Measurements from ENCODE around the gene KHDC4. TPM values are rescaled to one million over a fixed set of nuclear protein-coding genes. Genes with fewer than 3 reads are reported as not detected.

Gene KHDC4
- total RNA-seq, 1 donor from 2014 or later = 81.8 TPM

DNA sequence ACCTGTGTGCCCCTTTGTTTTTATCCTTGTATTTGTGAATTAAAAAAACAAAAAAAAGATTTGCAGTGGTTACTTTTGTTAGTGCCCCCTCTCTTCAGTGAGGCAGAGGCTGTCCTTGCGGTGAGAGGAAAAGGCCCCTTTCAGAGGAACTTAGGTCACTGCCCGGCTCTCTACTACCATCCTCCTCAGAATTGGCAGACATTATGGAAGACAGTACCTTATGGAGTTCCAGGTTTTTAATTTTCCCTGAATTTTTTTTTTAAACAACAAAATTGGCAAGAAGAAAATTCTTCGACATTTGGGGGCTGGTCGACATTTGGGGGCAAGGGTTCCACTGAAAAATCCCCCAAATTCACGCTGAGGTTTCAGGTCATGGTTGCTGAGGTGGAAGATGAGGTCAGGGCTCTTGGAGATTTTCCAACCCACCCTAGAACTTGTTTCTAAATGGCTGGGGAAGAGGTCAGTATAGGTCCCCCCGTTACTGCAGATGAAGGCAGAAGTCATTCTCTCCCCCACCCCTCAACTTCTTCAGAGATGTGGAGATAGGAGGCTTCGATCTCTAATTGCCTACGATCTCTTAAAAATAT is 12.5 kb upstream of the KHDC4 start:
- H3K4me1 Mint-ChIP-seq (ENCODE audit: low read depth) = peaks cover 40% of the 10 kb centered on the region
- H3K9me3 Mint-ChIP-seq = no peaks in the 10 kb centered on the region
- no peak for DNase-seq (ENCODE audit: low spot score)
- peaks cover 44% of the 10 kb centered on the region for H3K36me3 Mint-ChIP-seq (ENCODE audit: low read depth)
- H3K4me3 Mint-ChIP-seq = peak overlapping the region; percentile 59
- H3K27me3 Mint-ChIP-seq (ENCODE audit: insufficient read depth) = no peaks in the 10 kb centered on the region
- H3K27ac Mint-ChIP-seq = peak overlapping the region; percentile 86
- intact Hi-C loops (cut with micrococcal nuclease) = loop anchor here (1.0 kb wide), 4 partner anchors 8 to 35 kb away; partner anchors contain the start of genes KHDC4 and RIT1

GRCh38 chr1:155944444-155944799 is 10.2 kb upstream of the KHDC4 start:
- no peaks in the 10 kb centered on the region for H3K27me3 Mint-ChIP-seq (ENCODE audit: insufficient read depth)
- intact Hi-C loops (cut with micrococcal nuclease) = no loop called here
- H3K36me3 Mint-ChIP-seq (ENCODE audit: low read depth) = peaks cover 30% of the 10 kb centered on the region
- H3K9me3 Mint-ChIP-seq = no peaks in the 10 kb centered on the region
- no peak for DNase-seq (ENCODE audit: low spot score)
- peaks cover 60% of the 10 kb centered on the region for H3K4me1 Mint-ChIP-seq (ENCODE audit: low read depth)
- peak overlapping the region; percentile 67 for H3K27ac Mint-ChIP-seq
- H3K4me3 Mint-ChIP-seq = no peak overlapping the region

DNA sequence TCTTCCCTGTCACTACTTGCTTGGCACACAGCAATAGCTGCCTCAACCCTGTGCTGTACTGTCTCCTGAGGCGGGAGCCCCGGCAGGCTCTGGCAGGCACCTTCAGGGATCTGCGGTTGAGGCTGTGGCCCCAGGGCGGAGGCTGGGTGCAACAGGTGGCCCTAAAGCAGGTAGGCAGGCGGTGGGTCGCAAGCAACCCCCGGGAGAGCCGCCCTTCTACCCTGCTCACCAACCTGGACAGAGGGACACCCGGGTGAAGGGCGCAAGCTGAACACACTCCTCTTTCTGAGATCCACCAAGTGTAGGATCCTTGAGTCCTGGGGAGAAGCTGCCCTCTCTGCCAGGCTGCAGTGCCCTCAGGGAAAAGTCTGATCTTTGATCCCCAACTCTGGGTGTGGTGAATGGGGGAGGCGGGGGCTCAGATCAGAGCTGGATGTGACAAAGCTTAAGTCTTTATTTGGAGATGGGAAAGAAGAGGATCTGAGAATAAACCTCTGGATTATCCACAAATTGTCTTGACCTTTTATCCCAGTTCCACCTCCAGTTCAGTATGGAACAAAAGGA is 8.4 kb upstream of the KHDC4 start:
- no peaks in the 10 kb centered on the region for H3K9me3 Mint-ChIP-seq
- intact Hi-C loops (cut with micrococcal nuclease) = no loop called here
- H3K4me3 Mint-ChIP-seq = no peak overlapping the region
- DNase-seq (ENCODE audit: low spot score) = no peak
- no peaks in the 10 kb centered on the region for H3K27me3 Mint-ChIP-seq (ENCODE audit: insufficient read depth)
- peak overlapping the region; percentile 88 for H3K27ac Mint-ChIP-seq
- H3K36me3 Mint-ChIP-seq (ENCODE audit: low read depth) = peaks cover 24% of the 10 kb centered on the region
- peaks cover 62% of the 10 kb centered on the region for H3K4me1 Mint-ChIP-seq (ENCODE audit: low read depth)

- intact Hi-C loops (cut with micrococcal nuclease) = no loop called here
- Mint-ChIP-seq H3K36me3 (ENCODE audit: low read depth) (peaks cover 20% of the 10 kb centered on the region), H3K4me3 (no peak overlapping the region), H3K4me1 (ENCODE audit: low read depth) (peaks cover 55% of the 10 kb centered on the region), H3K27me3 (ENCODE audit: insufficient read depth) (no peaks in the 10 kb centered on the region), H3K27ac (peak overlapping the region; percentile 88), H3K9me3 (no peaks in the 10 kb centered on the region)
- no peak for DNase-seq (ENCODE audit: low spot score)
Observed at GRCh38 chr1:155941845-155942531, 7.8 kb upstream of the KHDC4 start.

DNA sequence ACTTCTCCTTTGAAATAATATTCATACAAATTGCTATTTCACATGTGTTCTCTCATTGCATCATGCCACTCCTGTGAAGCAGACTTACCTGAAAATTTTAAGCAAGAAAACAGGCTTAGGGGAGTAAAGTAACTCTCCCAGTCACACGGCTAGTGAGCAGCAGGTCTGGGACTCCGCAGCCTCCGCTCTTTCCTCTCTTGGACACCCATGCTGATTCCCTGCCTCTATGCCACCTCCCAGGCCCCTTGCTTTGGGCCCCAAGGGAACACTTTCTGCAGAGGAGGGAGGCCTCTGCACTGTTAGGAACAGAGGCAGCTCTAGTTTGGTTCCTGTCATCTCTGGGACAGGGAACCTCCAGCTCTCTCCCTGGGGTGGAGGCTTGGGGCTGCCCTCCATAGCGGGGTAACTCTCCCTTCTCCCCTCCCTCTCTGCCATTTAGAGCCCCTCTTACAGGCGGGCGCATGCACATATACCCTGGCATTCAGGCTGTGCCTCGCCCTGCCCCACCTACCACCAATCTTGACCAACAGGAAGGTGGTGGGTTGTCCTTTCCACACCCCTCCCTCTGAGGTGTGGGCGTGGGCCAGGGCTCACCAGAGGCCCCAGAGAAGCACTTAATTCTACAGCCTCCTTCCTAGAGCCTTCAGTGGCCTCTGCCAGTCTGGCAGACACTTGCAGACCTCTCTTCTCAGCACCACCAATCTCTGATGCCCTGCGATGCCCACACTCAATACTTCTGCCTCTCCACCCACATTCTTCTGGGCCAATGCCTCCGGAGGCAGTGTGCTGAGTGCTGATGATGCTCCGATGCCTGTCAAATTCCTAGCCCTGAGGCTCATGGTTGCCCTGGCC is 7.0 kb upstream of the KHDC4 start, which contains the start of gene RXFP4:
TSS of gene RXFP4 (plus strand) at position 646 of the 852 bp plus-strand sequence. CDS start at position 718, 72 bp downstream.
- Mint-ChIP-seq H3K9me3 (no peaks in the 10 kb centered on the region), H3K4me3 (no peak within 1 kb of the TSS), H3K27me3 (ENCODE audit: insufficient read depth) (no peaks in the 10 kb centered on the region), H3K4me1 (ENCODE audit: low read depth) (peaks cover 48% of the 10 kb centered on the region), H3K27ac (peak within 1 kb of the TSS; percentile 88), H3K36me3 (ENCODE audit: low read depth) (peaks cover 12% of the 10 kb centered on the region)
- intact Hi-C loops (cut with micrococcal nuclease) = no loop called here
- no peak for DNase-seq (ENCODE audit: low spot score)

DNA sequence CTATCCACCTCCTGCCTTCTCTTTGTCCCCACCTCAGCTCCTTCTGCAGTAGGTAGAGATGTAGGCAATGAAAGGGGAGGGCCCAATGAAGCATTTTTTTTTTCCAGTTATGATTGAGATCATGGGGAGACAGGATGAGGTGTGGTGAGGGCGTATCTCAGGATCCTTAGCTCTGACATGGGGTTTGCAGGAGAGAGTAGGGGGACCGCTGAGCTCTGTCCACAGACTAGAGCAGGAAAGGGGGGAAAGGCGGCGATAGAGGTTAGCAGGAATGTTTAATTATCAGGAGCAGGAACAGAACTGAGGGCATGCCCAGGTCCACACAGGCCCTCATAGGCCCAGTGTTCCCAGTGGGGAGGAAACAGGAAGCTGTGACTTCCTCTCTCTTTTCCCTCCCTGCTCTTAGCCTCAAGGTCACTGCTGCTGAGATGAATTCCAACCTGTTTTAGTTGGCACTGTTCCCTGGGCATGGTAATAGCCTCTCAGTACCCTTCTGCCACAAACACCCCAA is 6.3 kb upstream of the KHDC4 start:
- DNase-seq (ENCODE audit: low spot score) = no peak
- H3K4me1 Mint-ChIP-seq (ENCODE audit: low read depth) = peaks cover 48% of the 10 kb centered on the region
- H3K36me3 Mint-ChIP-seq (ENCODE audit: low read depth) = peaks cover 8% of the 10 kb centered on the region
- intact Hi-C loops (cut with micrococcal nuclease) = no loop called here
- no peak overlapping the region for H3K4me3 Mint-ChIP-seq
- no peaks in the 10 kb centered on the region for H3K9me3 Mint-ChIP-seq
- no peaks in the 10 kb centered on the region for H3K27me3 Mint-ChIP-seq (ENCODE audit: insufficient read depth)
- H3K27ac Mint-ChIP-seq = peak overlapping the region; percentile 73

GRCh38 chr1:155938220-155938627 is 4.0 kb upstream of the KHDC4 start:
- Mint-ChIP-seq H3K27me3 (ENCODE audit: insufficient read depth) (no peaks in the 10 kb centered on the region), H3K4me1 (ENCODE audit: low read depth) (peaks cover 39% of the 10 kb centered on the region), H3K27ac (peak overlapping the region; percentile 0), H3K36me3 (ENCODE audit: low read depth) (peaks cover 3% of the 10 kb centered on the region), H3K9me3 (no peaks in the 10 kb centered on the region), H3K4me3 (no peak overlapping the region)
- peak; percentile 24 for DNase-seq (ENCODE audit: low spot score)
- intact Hi-C loops (cut with micrococcal nuclease) = loop anchor here (1.0 to 10.0 kb wide), 4 partner anchors 8 to 397 kb away; partner anchors contain the start of genes CCT3 and TSACC

DNA sequence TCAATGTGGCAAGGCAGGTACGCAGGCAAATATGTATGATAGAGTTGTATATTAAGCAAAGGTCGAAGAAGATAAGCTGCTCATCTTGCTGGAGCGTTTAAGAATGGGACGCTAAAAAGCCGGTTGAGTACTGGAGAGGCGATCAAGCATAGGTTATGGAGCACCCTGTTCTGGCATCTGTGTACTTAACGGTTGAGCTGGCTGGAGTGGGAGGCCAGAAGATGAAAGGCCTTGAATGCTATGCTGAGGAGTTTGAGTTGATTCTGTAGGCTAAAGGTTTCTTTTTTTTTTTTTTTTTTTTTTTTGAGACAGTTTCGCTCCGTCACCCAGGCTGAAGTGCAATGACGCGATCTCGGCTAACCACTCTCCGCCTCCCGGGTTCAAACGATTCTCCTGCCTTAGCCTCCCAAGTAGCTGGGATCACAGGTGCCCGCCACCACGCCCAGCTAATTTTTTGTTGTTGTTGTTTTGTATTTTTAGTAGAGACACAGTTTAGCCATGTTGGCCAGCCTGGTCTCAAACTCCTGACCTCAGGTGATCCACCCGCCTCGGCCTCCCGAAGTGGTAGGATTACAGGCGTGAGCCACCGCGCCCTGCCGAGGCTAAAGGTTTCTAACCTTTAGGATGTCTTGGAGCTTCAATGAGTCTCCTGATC is 850 bp upstream of the KHDC4 start:
- H3K9me3 Mint-ChIP-seq = no peaks in the 10 kb centered on the region
- H3K27me3 Mint-ChIP-seq (ENCODE audit: insufficient read depth) = no peaks in the 10 kb centered on the region
- H3K36me3 Mint-ChIP-seq (ENCODE audit: low read depth) = peaks cover 21% of the 10 kb centered on the region
- H3K27ac Mint-ChIP-seq = peak overlapping the region; percentile 61
- intact Hi-C loops (cut with micrococcal nuclease) = loop anchor here (1.0 to 10.0 kb wide), 11 partner anchors 11 to 400 kb away; partner anchors contain the start of genes ARHGEF2, CCT3, DAP3 and LAMTOR2
- H3K4me3 Mint-ChIP-seq = no peak overlapping the region
- DNase-seq (ENCODE audit: low spot score) = no peak
- peaks cover 38% of the 10 kb centered on the region for H3K4me1 Mint-ChIP-seq (ENCODE audit: low read depth)

- intact Hi-C loops (cut with micrococcal nuclease) = loop anchor here (1.0 to 10.0 kb wide), 11 partner anchors 13 to 401 kb away; partner anchors contain the start of genes ARHGEF2, CCT3, DAP3 and LAMTOR2
- peaks cover 29% of the 10 kb centered on the region for H3K36me3 Mint-ChIP-seq (ENCODE audit: low read depth)
- H3K4me1 Mint-ChIP-seq (ENCODE audit: low read depth) = peaks cover 43% of the 10 kb centered on the region
- DNase-seq (ENCODE audit: low spot score) = no peak
- H3K27ac Mint-ChIP-seq = no peak overlapping the region
- no peaks in the 10 kb centered on the region for H3K9me3 Mint-ChIP-seq
- no peaks in the 10 kb centered on the region for H3K27me3 Mint-ChIP-seq (ENCODE audit: insufficient read depth)
- H3K4me3 Mint-ChIP-seq = no peak overlapping the region
Observed at GRCh38 chr1:155933591-155934096, 569 bp downstream of the KHDC4 start.

- H3K4me3 Mint-ChIP-seq = peak overlapping the region; percentile 73
- H3K9me3 Mint-ChIP-seq = no peaks in the 10 kb centered on the region
- DNase-seq (ENCODE audit: low spot score) = no peak
- peaks cover 33% of the 10 kb centered on the region for H3K36me3 Mint-ChIP-seq (ENCODE audit: low read depth)
- no peaks in the 10 kb centered on the region for H3K27me3 Mint-ChIP-seq (ENCODE audit: insufficient read depth)
- intact Hi-C loops (cut with micrococcal nuclease) = loop anchor here (5.0 to 10.0 kb wide), 2 partner anchors 245 to 402 kb away; partner anchors contain the start of genes CCT3, DAP3, TSACC and YY1AP1
- H3K27ac Mint-ChIP-seq = no peak overlapping the region
- H3K4me1 Mint-ChIP-seq (ENCODE audit: low read depth) = peaks cover 38% of the 10 kb centered on the region
Observed at GRCh38 chr1:155932487-155932886, 1.7 kb downstream of the KHDC4 start.

GRCh38 chr1:155932081-155932480 is 2.1 kb downstream of the KHDC4 start:
- H3K27ac Mint-ChIP-seq = no peak overlapping the region
- H3K36me3 Mint-ChIP-seq (ENCODE audit: low read depth) = peaks cover 35% of the 10 kb centered on the region
- intact Hi-C loops (cut with micrococcal nuclease) = loop anchor here (5.0 to 10.0 kb wide), 2 partner anchors 245 to 403 kb away; partner anchors contain the start of genes CCT3, DAP3, TSACC and YY1AP1
- H3K4me3 Mint-ChIP-seq = peak overlapping the region; percentile 64
- no peaks in the 10 kb centered on the region for H3K9me3 Mint-ChIP-seq
- no peak for DNase-seq (ENCODE audit: low spot score)
- H3K4me1 Mint-ChIP-seq (ENCODE audit: low read depth) = peaks cover 38% of the 10 kb centered on the region
- H3K27me3 Mint-ChIP-seq (ENCODE audit: insufficient read depth) = no peaks in the 10 kb centered on the region
